IMR-90 (cell line): ENCODE data around the gene ZG16B. TPM values are rescaled to one million over a fixed set of nuclear protein-coding genes. Genes with fewer than 3 reads are reported as not detected.

ENCODE experiments used
- ATAC-seq: fragments of 200-7000 bp; cut with Tn5 transposase; 2 replicates; pipeline ENCODE4 v1.9.1; 2020; ENCODE audit warnings: low read depth, mild to moderate bottlenecking, moderate library complexity
- BruUV-seq: library from RNA; stranded (reverse); fragments of 400-500 nt; replicated peaks from 2 replicates; lab custom pipeline; 2021; lab: Mats Ljungman, UMichigan
- CTCF ChIA-PET: fragments of 300-600 bp; formaldehyde crosslinking; extraction: SDS; loops from one replicate; lab custom pipeline; 2021; ENCODE audit warnings: antibody characterized with exemption; lab: Yijun Ruan, JAX
- POLR2A ChIA-PET: fragments of 300-600 bp; sonication (Branson Sonifier 250); formaldehyde crosslinking; loops from one replicate; lab custom pipeline; 2022; ENCODE audit warnings: antibody characterized with exemption; ENCODE audit not compliant: unreplicated experiment; lab: Charles Lee
- DNase-seq: peaks from one replicate; pipeline ENCODE4 v3.0.0; 2013
- H2AFZ ChIP-seq: replicated peaks from 2 replicates; pipeline ENCODE3; 2013; ENCODE audit warnings: low read length, mild to moderate bottlenecking; ENCODE audit not compliant: poor library complexity
- H2AK5ac ChIP-seq: 2 replicates; pipeline ENCODE4 v1.6.1; 2013; ENCODE audit warnings: low read depth, low read length, inconsistent platforms
- H2AK9ac ChIP-seq: replicated peaks from 2 replicates; pipeline ENCODE3; 2013; ENCODE audit warnings: mild to moderate bottlenecking, low read depth, low read length, moderate library complexity; ENCODE audit not compliant: poor library complexity
- H2BK120ac ChIP-seq: 2 replicates; pipeline ENCODE4 v1.6.1; 2013; ENCODE audit warnings: low read depth, low read length, inconsistent platforms
- H2BK15ac ChIP-seq: 3 replicates; pipeline ENCODE4 v1.6.1; 2013; ENCODE audit warnings: low read depth, low read length, inconsistent platforms
- H2BK20ac ChIP-seq: 2 replicates; pipeline ENCODE4 v1.6.1; 2013; ENCODE audit warnings: low read depth, mild to moderate bottlenecking, inconsistent platforms, low read length, moderate library complexity
- H2BK5ac ChIP-seq: 2 replicates; pipeline ENCODE4 v1.6.1; 2013; ENCODE audit warnings: mild to moderate bottlenecking, low read depth, low read length, inconsistent platforms; ENCODE audit not compliant: poor library complexity, severe bottlenecking
- H3K14ac ChIP-seq: replicated peaks from 2 replicates; pipeline ENCODE4 v1.6.1; 2013; ENCODE audit warnings: low read depth, low read length, inconsistent platforms
- H3K18ac ChIP-seq: 2 replicates; pipeline ENCODE4 v1.6.1; 2013; ENCODE audit warnings: low read depth, low read length, control low read depth
- H3K23ac ChIP-seq: 2 replicates; pipeline ENCODE4 v1.6.1; 2013; ENCODE audit warnings: low read depth, low read length, inconsistent platforms
- H3K27ac ChIP-seq: 2 replicates; pipeline ENCODE4 v1.5.1; 2013; ENCODE audit warnings: mild to moderate bottlenecking, control low read depth, low read length; ENCODE audit not compliant: insufficient read depth
- H3K27me3 ChIP-seq: 2 replicates; pipeline ENCODE4 v1.6.1; 2013; ENCODE audit warnings: low read length; ENCODE audit not compliant: control insufficient read depth, insufficient read depth
- H3K36me3 ChIP-seq: 2 replicates; pipeline ENCODE4 v1.6.1; 2013; ENCODE audit warnings: low read length, mixed read lengths; ENCODE audit not compliant: control insufficient read depth, insufficient read depth
- H3K4ac ChIP-seq: 2 replicates; pipeline ENCODE4 v1.6.1; 2013; ENCODE audit warnings: low read depth, low read length, inconsistent platforms
- H3K4me1 ChIP-seq: 2 replicates; pipeline ENCODE4 v1.6.1; 2013; ENCODE audit warnings: low read length, mixed read lengths; ENCODE audit not compliant: control insufficient read depth, insufficient read depth
- H3K4me2 ChIP-seq: 2 replicates; pipeline ENCODE4 v1.6.1; 2013; ENCODE audit warnings: low read depth, mild to moderate bottlenecking, control low read depth, low read length, moderate library complexity
- H3K4me3 ChIP-seq: 2 replicates; pipeline ENCODE4 v1.5.1; 2013; ENCODE audit warnings: low read depth, mild to moderate bottlenecking, control low read depth, low read length, moderate library complexity; ENCODE audit not compliant: insufficient read depth
- H3K56ac ChIP-seq: 2 replicates; pipeline ENCODE4 v1.6.1; 2013; ENCODE audit warnings: low read length, inconsistent platforms; ENCODE audit not compliant: insufficient read depth; ENCODE audit errors: extremely low read depth
- H3K79me1 ChIP-seq, 2 experiments: 2 replicates each; pipeline ENCODE4 v1.6.1; 2013; ENCODE audit warnings: low read length in 2 of 2, inconsistent platforms in 1 of 2, low read depth in 1 of 2
- H3K9ac ChIP-seq: 2 replicates; pipeline ENCODE4 v1.6.1; 2013; ENCODE audit warnings: low read depth, low read length, control low read depth
- H3K9me1 ChIP-seq: 2 replicates; pipeline ENCODE4 v1.6.1; 2013; ENCODE audit warnings: low read length, inconsistent platforms; ENCODE audit not compliant: insufficient read depth
- H3K9me3 ChIP-seq: 2 replicates; pipeline ENCODE4 v1.6.1; 2013; ENCODE audit warnings: low read length; ENCODE audit not compliant: control insufficient read depth, insufficient read depth
- H4K20me1 ChIP-seq: 2 replicates; pipeline ENCODE4 v1.6.1; 2013; ENCODE audit warnings: low read length, inconsistent platforms; ENCODE audit not compliant: insufficient read depth
- H4K5ac ChIP-seq: 2 replicates; pipeline ENCODE4 v1.6.1; 2013; ENCODE audit warnings: mild to moderate bottlenecking, low read depth, low read length, control low read depth
- H4K8ac ChIP-seq, 2 experiments: 2 replicates each; pipeline ENCODE4 v1.6.1; 2013; ENCODE audit warnings: low read depth in 2 of 2, low read length in 2 of 2, control low read depth in 1 of 2, inconsistent platforms in 1 of 2
- H4K91ac ChIP-seq: 2 replicates; pipeline ENCODE4 v1.6.1; 2013; ENCODE audit warnings: low read depth, low read length, inconsistent platforms; ENCODE audit not compliant: insufficient read depth
- CEBPB ChIP-seq: IDR thresholded peaks from 2 replicates; pipeline ENCODE4 v1.6.1; 2012; ENCODE audit warnings: low read depth, low read length, improper control_type of control experiment
- FOS ChIP-seq: fragments of 150-350 bp; IDR thresholded peaks from 2 replicates; pipeline ENCODE4 v1.6.1; 2016; ENCODE audit warnings: low read depth, low read length
- RAD21 ChIP-seq: IDR thresholded peaks from 2 replicates; pipeline ENCODE4 v1.6.1; 2012; ENCODE audit warnings: low read length, improper control_type of control experiment
- WGBS, 2 experiments: methylation state at CpG; one replicate each; pipeline versions ENCODE4 v1.1.5 to v1.1.7; 2013; ENCODE audit warnings: missing lambda C conversion rate in 2 of 2; ENCODE audit not compliant: insufficient read length in 1 of 2; ENCODE audit errors: extremely low coverage in 2 of 2; 5-methylcytosine and 5-hydroxymethylcytosine counted together
- dilution Hi-C: fragments of 300-500 bp; cut with HindIII; formaldehyde crosslinking; loops from one replicate; pipeline ENCODE4 v1.14.3; 2018; ENCODE audit warnings: low sequenced_read_pairs; ENCODE audit not compliant: unreplicated experiment
- in situ Hi-C: fragments of 300-500 bp; cut with MboI; formaldehyde crosslinking; loops from 3 replicates; pipeline ENCODE4 v1.14.3; 2019; ENCODE audit warnings: low sequenced_read_pairs, inconsistent platforms, mixed read lengths
- intact Hi-C: fragments of 100-400 bp; cut with micrococcal nuclease; formaldehyde crosslinking; loops from 2 replicates; pipeline ENCODE4 v1.10.0; 2022
- polyA plus RNA-seq, 3 experiments: library from polyadenylated mRNA; depleted of rRNA; stranded (reverse); fragments of >200 nt; gene quantifications; 2 replicates each; pipeline ENCODE4 v1.2.3, GENCODE V29; 2012; ENCODE audit warnings: low replicate concordance in 1 of 3
- total RNA-seq: library from RNA; depleted of rRNA; stranded (reverse); fragments of >200 nt; gene quantifications from 2 replicates; pipeline ENCODE4 v1.2.3, GENCODE V29; 2012

Gene ZG16B
- total and polyA plus RNA-seq, 2 of the 4 experiments (the other 2 are of a cell fraction): 0.54 to 0.65 TPM

DNA sequence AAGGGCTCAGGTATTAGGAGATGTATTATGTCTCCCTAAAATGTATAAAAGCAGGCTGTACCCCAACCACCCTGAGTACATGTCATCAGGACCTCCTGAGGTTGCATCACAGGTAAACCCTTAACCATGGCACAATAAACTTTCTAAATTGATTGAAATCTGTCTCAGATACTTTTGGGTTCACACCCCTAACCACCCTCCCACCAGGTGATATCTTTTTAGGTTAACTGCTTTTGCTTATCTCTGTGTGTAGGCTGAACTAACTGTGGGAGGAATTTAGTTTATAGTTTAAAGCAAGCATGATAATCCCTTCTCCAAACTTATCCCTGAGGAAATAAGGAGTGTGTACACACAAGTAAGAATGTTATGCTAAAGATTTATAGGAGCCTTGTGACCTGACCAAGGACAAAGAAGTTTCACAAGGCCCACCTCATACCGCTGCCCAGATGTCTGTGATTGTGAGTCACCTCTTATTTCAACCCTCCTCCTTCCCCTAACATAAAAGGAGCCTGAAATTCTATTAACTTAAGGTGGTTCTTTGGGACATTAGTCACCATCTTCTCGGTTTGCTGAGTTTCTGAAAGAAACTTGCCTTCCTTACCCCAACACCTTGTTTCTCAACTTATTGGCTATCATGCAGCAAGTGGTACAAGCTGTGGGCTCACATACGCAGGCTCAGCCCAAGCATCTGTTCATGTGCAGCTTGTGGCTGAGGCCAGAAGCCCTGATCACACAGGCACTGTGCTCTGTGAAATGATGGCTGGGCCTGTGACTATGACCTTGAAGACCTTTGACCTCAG lies 16.6 kb downstream of the ZG16B start:
- Histone ChIP-seq H3K36me3 (no peaks in the 10 kb centered on the region), H3K9me1 (peaks cover 6% of the 10 kb centered on the region), H4K5ac (peak overlapping the region; percentile 45; the same call in 1 of the 2 replicates), H2BK15ac (peak overlapping the region; percentile 6; the same call in 1 of the 3 replicates), H3K9me3 (no peaks in the 10 kb centered on the region), H4K91ac (no peak overlapping the region), H2AK5ac (peak overlapping the region; percentile 88), H3K9ac (no peak overlapping the region), H3K23ac (no peak overlapping the region; the same call in 1 of the 2 replicates), H3K18ac (peak overlapping the region; percentile 34; the same call in 1 of the 2 replicates), H3K4me3 (no peak overlapping the region), H3K4me2 (peak overlapping the region; percentile 34; the same call in 1 of the 2 replicates), H3K14ac (peak overlapping the region; percentile 6), H3K56ac (no peak overlapping the region), H4K20me1 (peaks cover 4% of the 10 kb centered on the region; the same call in 1 of the 2 replicates), H2BK120ac (peak overlapping the region; percentile 58; the same call in 1 of the 2 replicates), H2AK9ac (no peak overlapping the region), H3K79me1 (no peaks in the 10 kb centered on the region), H2BK5ac (peak overlapping the region; percentile 19), H2BK20ac (peak overlapping the region; percentile 67; the same call in 1 of the 2 replicates), H3K27ac (peak overlapping the region; percentile 59; the same call in 1 of the 2 replicates), H2AFZ (peak overlapping the region; percentile 40), H3K4me1 (peaks cover 4% of the 10 kb centered on the region), H3K27me3 (peaks cover 12% of the 10 kb centered on the region), H3K4ac (peak overlapping the region; percentile 75), H4K8ac (peak overlapping the region in 1 of 2 experiments; percentile 32; a peak in 1 of 4 replicates)
- dilution Hi-C loops (no loop called here), in situ Hi-C loops (no loop called here), intact Hi-C loops (no loop called here)
- ChIA-PET POLR2A (no interaction called here), CTCF (interaction anchor here (1.0 kb wide), 1 partner anchor 8 kb away, joined by 5 read pairs; no protein-coding TSS in a partner anchor)
- ATAC-seq (peak; percentile 81), DNase-seq (peak; percentile 88)
- 80% methylated on average over 1 of the region's 3 CpGs; no CpG with 5 or more reads in 1 of the 2 experiments for WGBS, 2 experiments
- no TSS peak for BruUV-seq
- TF ChIP-seq FOS: 0 out of 2 replicates have a peak, but pooled peaks have one; percentile 24
- no peak for TF ChIP-seq RAD21
- TF ChIP-seq CEBPB: peak; percentile 49; the same call in 1 of the 2 replicates
